GM18520 (cell line): ENCODE measurements around the gene MANF.

Experiments used
- ATAC-seq: cut with Tn5 transposase; IDR thresholded peaks from one replicate; pipeline ENCODE4 v1.9.1; 2021; ENCODE audit not compliant: unreplicated experiment

The MANF gene

DNA sequence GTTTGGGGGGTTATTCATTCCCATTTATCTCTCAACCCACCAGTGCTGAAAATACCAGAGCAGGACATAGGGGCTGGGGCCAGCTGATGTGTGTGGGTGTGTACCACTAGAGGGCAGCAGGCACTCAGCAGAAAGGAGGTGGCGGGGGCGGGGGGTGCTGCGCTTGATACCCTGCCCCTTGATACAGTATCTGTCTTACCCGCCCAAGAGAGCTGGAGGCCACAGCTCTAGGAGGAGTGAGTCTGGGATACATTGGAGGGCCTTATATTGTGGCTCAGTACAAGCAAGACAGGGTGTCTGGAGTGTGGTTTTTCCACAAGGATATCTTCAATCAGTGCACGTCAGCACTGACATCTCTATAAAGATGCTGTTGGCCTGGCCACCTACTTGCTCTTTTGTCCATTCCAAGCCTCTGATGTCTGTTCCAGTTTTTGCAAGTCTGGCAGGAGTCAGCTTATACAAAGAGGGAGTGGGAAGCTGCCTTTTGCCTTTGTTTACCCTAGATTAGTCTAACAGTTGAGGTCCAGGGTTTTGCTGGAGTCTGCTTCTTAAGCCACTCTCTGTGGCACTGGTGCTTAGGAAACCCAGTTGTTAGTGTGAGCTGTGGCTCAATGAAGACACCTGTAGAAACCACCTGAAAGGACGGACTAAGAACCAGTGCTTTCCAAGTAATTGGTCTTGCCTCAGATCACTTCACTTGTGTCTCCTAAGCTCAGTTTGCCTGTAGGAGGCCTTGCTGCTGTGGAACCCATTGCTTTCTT lies 4.5 kb downstream of the MANF start:
- no peak for ATAC-seq

- ATAC-seq = no peak
These were observed 5.4 kb downstream of the MANF start for GRCh38 chr3:51390246-51391074.

DNA sequence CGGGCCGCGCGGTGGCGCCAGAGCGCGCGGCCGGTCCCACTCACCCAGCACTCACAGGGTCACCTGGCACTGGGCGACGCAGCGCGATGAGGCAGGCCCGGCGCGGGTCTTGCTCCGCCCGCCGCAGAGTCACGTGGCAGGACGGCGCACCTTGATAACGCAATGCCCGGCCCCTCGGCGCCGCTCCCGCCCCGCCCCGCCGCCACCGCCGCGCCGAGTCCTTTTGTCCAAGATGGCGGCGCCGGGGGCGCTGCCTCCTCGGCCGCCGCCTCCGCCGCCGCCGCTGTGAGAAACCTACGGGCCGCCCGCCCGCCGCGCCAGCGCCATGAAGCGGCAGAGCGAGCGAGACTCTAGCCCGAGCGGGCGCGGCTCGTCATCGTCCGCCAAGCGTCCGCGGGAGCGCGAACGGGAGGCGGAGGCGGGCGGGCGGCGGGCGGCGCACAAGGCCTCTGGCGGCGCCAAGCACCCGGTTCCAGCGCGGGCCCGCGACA lies 6.0 kb downstream of the MANF start, which contains the start of gene RBM15B:
RBM15B (plus strand) TSS at position 211 of the 491 bp plus-strand sequence; CDS start at position 326, 115 bp downstream.
- peak; percentile 91 for ATAC-seq

DNA sequence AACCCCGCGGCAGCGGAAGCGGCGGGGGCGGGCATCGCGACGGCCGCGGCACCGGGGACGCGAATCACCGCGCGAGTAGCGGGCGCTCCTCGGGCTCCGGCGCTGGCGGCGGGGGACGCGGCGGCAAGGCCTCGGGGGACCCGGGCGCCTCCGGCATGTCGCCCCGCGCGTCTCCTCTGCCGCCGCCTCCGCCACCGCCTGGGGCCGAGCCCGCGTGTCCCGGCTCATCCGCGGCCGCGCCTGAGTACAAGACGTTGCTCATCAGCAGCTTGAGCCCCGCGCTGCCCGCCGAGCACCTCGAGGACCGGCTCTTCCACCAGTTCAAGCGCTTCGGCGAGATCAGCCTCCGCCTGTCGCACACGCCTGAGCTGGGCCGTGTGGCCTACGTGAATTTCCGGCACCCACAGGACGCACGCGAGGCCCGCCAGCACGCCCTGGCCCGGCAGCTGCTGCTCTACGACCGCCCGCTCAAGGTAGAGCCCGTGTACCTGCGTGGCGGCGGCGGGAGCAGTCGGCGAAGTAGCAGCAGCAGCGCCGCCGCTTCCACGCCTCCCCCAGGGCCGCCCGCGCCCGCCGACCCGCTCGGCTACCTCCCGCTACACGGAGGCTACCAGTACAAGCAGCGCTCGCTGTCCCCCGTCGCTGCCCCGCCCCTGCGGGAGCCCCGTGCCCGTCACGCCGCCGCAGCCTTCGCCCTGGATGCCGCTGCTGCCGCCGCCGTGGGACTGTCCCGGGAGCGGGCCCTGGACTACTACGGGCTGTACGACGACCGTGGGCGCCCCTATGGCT lies 6.7 kb downstream of the MANF start:
- peak; percentile 1 for ATAC-seq

DNA sequence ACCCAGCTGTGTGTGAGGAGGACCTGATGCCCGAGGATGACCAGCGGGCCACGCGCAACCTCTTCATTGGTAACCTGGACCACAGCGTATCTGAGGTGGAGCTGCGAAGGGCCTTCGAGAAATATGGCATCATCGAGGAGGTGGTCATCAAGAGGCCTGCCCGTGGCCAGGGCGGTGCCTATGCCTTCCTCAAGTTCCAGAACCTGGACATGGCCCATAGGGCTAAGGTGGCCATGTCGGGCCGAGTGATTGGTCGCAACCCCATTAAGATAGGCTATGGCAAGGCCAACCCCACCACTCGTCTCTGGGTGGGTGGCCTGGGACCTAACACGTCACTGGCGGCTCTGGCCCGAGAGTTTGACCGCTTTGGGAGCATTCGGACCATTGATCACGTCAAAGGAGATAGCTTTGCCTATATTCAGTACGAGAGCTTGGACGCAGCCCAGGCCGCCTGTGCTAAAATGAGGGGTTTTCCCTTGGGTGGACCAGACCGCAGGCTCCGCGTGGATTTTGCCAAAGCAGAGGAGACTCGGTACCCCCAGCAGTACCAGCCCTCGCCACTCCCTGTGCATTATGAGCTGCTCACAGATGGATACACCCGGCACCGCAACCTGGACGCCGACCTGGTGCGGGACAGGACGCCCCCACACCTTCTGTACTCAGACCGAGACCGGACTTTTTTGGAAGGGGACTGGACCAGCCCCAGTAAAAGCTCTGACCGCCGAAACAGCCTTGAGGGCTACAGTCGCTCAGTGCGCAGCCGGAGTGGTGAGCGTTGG lies 7.5 kb downstream of the MANF start:
- ATAC-seq = no peak

GRCh38 chr3:51393134-51393495 lies 8.0 kb downstream of the MANF start:
- ATAC-seq = no peak

- ATAC-seq = no peak
These were observed 8.5 kb downstream of the MANF start for GRCh38 chr3:51393564-51393963.

DNA sequence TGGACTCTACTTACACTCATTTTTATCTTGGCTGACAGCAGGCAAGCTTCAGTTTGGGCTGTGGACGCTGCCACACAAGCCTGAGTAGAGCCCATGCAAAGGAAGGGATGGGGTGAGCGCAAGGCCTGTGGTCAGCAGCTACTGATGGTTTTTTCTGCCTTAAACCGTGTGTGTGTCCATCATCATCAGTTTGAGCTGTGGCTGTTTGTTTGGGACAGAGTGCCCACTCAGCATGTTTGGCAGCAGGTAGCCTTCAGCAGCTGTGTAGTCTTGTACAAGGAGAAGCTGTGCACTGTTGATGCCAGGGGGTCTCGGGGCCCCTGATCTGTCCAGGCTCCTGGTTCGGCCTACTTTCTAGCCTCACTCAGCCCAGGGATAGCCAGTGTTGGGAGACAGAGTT lies 9.4 kb downstream of the MANF start:
- no peak for ATAC-seq

GRCh38 chr3:51395493-51396213 lies 10.6 kb downstream of the MANF start:
- ATAC-seq = no peak

DNA sequence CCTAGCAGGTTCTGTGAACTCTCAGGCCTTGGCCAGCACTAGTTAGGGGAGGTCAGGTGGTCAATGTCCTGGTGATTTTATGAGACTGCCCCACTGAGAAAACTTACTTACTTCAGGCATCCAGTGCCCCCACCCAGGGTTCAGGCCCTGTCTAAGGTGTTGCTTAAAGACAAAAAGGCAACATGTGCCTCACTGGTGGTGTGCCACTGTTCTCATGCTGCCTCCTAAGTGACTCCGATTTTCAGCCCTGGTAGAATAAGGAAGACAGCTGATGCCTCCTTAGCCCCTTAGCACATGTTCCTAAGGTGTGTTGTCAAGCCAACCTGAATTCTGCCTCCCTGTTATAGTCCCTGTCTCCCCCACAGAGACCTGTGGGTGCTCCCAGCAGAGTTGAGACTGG lies 11.3 kb downstream of the MANF start:
- ATAC-seq = no peak

- ATAC-seq = no peak
These were observed 12.3 kb downstream of the MANF start for GRCh38 chr3:51397392-51397791.

DNA sequence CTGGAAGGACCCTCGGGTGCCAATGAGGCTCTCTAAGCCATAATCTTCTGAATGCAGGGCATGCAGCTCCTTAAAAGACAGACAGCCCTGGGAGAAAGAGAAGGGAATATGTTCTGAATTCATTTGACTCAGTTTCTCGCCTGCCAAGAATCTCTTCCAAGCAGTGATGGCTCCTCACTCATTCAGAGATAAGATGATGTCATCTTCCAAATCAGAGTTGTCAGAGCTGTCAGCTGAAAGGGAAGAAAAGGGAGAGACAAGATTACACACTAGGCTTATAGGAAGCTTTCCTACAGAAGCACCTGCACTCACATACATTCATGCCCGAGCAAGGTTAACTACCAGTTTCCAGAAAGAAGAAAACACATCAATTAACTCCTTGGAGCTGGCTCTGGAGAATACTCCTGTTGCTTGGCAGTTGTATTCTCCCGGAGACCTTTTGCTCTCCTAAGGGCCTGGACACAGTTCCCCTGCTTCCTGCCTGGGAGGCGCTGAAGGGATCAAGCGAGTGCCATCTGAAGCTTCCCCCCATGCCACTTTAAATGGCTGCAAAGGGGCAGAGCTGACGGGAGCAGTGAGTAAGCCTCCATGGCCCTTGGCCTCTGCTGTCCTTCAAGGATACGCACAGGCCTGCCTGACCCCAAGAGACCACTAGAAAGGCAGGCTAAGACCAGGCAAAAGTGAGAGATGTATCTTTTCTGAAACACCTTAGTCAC lies 13.7 kb downstream of the MANF start:
- ATAC-seq = no peak

DNA sequence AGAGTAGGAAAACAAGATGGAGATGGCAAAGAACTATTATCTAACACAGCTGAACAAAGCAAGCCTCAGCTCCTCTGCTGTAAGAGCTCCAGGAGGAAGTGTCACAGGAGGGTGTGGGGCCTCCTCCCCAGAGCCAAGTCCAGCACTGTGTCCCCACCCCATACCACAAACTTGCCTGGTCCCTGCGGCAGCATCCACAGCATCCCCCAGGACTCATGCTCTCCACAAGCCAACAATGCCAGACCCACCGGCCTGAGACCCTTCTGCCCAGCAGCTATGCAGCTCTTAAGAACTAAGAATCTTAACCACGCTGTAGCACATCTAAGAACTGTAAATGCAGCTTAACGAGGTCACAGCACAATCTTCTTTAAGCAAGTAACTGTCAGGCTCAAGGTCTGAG lies 15.1 kb downstream of the MANF start:
- ATAC-seq = no peak

DNA sequence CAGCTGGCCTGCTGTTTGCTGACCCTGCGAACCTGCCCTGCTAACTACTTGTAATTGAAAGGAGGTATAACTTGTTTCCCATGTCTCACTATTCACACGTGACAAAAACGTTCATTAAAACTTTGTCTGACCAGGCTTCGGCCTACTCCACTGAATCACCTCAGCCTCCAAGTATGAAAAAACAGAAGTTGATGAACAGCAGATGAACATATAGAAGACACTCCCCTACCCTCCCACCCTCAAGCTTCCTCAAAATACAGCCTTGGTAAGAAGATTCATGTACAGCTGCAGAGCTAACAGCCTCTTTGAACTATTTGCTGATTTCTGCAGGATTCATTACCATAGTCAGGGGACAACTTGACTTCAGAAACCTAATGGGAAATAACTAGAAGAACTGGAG lies 16.6 kb downstream of the MANF start:
- no peak for ATAC-seq

GRCh38 chr3:51403675-51404074 lies 18.6 kb downstream of the MANF start:
- no peak for ATAC-seq

GRCh38 chr3:51408021-51408420 lies 22.9 kb downstream of the MANF start:
- no peak for ATAC-seq

DNA sequence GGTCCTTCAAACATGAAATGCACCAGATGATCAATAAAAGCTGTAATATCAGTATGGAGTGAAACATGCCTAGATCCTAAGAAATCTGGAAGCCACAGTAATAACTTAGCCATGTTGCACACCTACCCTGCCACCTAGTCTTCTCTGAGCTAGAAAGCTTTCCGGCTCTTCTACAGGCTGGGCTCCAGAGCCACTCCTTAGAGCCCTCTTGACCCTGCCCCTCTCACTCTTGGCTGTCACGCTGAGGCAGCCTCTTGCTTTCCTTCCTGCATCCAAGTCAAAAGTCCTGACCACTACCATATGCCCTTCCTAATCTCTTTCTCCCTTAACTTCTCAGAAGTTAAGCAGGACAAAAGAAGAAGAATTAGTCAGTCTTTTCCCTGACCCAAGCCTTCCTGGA lies 23.7 kb downstream of the MANF start:
- ATAC-seq = no peak

GRCh38 chr3:51422211-51422610 lies 37.1 kb downstream of the MANF start:
- no peak for ATAC-seq

DNA sequence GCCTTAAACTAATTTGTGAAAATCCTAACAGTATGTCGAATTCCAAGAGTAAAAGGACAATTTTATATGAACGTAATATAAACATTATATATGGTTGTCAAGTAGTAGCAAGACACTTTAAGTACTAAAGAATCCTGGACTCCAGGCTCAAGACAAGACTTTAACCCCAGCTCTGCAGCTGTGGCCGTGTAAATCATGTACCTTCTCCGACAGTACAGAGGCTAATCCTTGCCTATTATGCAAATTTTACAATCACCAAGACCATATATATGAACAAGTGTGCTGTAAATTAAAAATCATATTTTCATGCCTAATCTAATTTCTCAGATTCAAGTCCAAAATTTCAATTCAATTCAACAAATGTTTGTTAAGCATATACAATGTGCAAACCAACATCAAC lies 41.8 kb downstream of the MANF start:
- ATAC-seq = no peak
